ENCODE data around the gene PRSS36.

Gene PRSS36

DNA sequence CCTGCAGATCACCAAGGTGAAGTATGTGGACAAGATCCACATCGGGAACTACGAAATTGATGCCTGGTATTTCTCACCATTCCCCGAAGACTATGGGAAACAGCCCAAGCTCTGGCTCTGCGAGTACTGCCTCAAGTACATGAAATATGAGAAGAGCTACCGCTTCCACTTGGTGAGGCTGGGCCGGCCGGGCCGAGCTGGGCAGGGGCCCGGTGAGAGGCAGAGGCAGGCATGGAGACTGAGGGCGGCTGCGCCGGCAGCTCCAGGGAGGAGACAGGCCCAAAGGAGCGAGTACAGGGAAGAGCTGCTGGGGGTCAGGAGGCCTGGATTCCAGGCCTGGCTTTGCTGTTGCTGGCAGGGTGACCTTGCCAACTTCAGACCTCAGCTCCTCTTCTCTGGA lies 22.7 kb downstream of the PRSS36 start:
- no peak for DNase-seq (ENCODE audit: low read depth)
- no peak overlapping the region for H3K4me3 ChIP-seq (ENCODE audit: low read length)

DNA sequence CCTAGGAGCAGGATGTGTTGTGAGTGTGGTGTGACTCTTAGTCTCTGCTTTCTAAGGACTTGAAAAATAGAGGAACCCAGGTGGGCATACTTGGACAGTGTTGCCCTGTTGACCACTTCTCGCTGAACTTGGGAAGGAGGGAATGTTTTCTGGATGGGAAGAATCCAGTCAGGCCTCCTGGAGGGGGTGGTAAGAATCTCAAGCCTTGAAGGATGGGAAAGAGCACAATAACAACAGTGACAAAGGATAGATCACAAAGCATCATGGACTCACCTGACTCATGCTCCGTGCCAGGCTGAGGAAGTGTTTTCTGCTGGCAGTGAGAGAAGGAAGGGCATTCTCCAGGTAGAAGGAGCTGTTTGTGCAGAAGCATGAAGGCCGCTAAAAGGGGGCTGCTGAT lies 24.0 kb downstream of the PRSS36 start:
- DNase-seq (ENCODE audit: low read depth) = no peak
- TF ChIP-seq, protein P1, sequence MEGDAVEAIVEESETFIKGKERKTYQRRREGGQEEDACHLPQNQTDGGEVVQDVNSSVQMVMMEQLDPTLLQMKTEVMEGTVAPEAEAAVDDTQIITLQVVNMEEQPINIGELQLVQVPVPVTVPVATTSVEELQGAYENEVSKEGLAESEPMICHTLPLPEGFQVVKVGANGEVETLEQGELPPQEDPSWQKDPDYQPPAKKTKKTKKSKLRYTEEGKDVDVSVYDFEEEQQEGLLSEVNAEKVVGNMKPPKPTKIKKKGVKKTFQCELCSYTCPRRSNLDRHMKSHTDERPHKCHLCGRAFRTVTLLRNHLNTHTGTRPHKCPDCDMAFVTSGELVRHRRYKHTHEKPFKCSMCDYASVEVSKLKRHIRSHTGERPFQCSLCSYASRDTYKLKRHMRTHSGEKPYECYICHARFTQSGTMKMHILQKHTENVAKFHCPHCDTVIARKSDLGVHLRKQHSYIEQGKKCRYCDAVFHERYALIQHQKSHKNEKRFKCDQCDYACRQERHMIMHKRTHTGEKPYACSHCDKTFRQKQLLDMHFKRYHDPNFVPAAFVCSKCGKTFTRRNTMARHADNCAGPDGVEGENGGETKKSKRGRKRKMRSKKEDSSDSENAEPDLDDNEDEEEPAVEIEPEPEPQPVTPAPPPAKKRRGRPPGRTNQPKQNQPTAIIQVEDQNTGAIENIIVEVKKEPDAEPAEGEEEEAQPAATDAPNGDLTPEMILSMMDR (conservative IDR thresholded peaks at IDR 0.05; ENCODE audit: low read length) = no peak
- H3K4me3 ChIP-seq (ENCODE audit: low read length) = no peak overlapping the region

More for the DNA sequence above, 22.7 kb downstream of the PRSS36 start:
- TF ChIP-seq, protein P1 (conservative IDR thresholded peaks at IDR 0.05; ENCODE audit: low read length) = no peak

DNA sequence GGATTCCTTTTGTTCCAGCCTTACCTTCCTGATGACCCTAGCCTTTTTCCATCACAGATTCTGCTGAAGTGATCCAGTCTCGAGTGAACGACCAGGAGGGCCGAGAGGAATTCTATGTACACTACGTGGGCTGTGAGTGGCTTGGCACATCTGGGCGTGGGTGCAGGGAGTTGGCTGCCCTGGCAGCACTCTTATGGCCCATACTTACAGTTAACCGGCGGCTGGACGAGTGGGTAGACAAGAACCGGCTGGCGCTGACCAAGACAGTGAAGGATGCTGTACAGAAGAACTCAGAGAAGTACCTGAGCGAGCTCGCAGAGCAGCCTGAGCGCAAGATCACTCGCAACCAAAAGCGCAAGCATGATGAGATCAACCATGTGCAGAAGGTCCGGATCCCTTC lies 29.7 kb downstream of the PRSS36 start:
- H3K4me3 ChIP-seq (ENCODE audit: low read length) = no peak overlapping the region
- DNase-seq (ENCODE audit: low read depth) = no peak
- TF ChIP-seq, protein P1 (conservative IDR thresholded peaks at IDR 0.05; ENCODE audit: low read length) = no peak

DNA sequence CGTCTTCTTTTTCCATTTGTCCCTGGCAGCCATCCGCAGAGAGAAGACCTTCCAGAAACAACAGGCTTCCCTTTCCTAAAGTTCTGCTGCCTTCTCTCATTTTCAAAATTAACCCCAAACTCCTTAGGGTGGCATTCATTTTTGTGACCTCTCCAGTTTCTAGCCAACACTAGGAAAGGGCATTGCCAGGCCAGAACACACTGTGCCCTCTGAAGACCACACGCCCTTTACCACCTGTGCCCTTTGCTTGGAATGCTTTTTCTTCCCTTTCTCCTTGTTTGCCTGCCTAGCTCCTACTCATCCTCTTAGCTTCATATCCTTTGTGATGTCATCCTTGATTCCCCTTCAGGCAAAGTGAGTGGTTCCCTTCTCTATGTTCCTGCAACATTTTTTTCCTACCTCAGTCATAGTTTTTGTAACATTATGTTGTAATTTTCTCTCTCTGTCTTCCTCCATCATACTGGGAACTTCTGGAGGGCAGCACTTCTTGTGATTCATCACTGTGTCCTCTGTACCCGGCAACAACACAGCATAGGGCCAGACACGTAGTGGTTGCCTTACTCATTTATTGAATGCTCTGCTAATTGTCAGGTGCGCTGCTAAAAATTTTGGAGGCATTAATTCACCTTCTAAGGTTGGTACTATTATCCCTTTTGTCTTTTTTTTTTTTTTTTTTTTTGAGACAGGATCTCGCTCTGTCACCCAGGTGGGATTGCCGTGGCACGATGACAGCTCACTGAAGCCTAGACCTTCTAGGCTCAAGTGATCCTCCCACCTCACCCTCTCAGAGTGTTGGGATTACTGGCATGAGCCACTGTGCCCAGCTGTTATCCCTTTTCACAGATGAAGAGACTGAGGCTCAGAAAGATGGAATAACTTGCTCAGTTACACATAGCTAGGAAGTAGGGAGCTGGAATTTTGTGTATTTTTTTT lies 31.4 kb downstream of the PRSS36 start:
- TF ChIP-seq, protein P1 (conservative IDR thresholded peaks at IDR 0.05; ENCODE audit: low read length) = no peak
- peak overlapping the region; percentile 87 for H3K4me3 ChIP-seq (ENCODE audit: low read length)
- peak; percentile 75 for DNase-seq (ENCODE audit: low read depth)

DNA sequence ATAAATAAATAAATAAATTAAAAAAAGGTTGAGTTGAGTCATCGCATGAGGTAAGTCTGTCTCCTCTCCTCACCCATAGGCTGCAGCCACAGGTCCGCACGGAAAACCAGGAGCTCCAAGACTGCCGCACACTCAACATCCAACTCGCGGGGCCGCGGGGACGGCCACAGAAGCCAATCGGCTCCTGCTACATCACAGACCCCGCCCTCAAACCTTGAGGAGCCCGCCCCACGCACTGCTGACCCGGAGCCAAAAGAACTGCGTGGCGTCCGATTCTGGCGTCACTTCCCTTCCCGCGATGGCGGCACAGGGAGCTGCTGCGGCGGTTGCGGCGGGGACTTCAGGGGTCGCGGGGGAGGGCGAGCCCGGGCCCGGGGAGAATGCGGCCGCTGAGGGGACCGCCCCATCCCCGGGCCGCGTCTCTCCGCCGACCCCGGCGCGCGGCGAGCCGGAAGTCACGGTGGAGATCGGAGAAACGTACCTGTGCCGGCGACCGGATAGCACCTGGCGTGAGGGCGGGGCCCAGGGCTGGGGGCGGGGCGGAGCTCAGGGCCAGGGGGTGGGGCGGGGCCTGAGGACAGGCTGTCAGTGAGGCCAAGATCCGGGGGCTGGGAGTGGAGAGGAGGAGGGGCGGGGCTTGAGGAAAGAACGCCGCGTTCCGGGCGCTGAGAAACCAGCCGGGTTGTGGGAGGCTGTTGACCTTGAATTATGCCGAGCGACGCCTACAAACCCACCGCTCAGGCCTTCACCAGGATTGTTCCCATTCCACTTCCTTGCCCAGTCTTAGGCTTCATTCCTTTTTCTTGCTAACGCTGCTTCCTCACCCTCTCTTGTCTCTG lies 32.3 kb downstream of the PRSS36 start, which contains the start of gene KAT8:
KAT8 (plus strand) TSS at position 281 of the 839 bp plus-strand sequence; CDS start at position 299, 18 bp downstream.
- H3K4me3 ChIP-seq (ENCODE audit: low read length) = peak within 1 kb of the TSS; percentile 87
- TF ChIP-seq, protein P1 (conservative IDR thresholded peaks at IDR 0.05; ENCODE audit: low read length) = no peak
- peak; percentile 96 for DNase-seq (ENCODE audit: low read depth)

DNA sequence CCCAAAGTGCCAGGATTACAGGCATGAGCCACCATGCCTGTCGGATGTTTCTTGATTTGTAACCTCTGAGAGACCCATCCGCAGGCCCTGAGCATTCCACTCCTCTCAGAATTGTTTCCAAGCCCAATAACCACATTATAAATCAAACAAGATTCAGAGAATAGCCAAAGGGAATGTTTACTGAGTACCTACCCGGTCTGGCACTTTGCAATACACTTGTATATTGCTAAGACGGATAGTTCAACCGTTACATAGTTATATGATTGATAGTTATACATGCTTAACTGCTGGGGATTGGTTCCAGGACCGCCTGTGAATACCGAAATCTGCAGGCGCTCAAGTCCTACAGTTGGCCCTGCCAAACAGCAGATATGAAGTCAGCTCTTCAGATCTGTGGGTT lies 35.4 kb downstream of the PRSS36 start:
- TF ChIP-seq, protein P1 (conservative IDR thresholded peaks at IDR 0.05; ENCODE audit: low read length) = no peak
- no peak overlapping the region for H3K4me3 ChIP-seq (ENCODE audit: low read length)
- DNase-seq (ENCODE audit: low read depth) = peak; percentile 35

Measured in AG10803 (cell line).